ENCODE results near the gene SH2D4B.

Gene SH2D4B

GRCh38 chr10:80513106-80513505 is 24.6 kb upstream of the SH2D4B start:
- no peaks in the 10 kb centered on the region for H3K9me3 Mint-ChIP-seq
- H3K27me3 Mint-ChIP-seq: no peaks in the 10 kb centered on the region
- H3K36me3 Mint-ChIP-seq (ENCODE audit: low read depth): peaks cover 100% of the 10 kb centered on the region
- no peak overlapping the region for H3K27ac Mint-ChIP-seq
- intact Hi-C loops (cut with micrococcal nuclease): no loop called here
- peaks cover 51% of the 10 kb centered on the region for H3K4me1 Mint-ChIP-seq (ENCODE audit: low read depth)
- H3K4me3 Mint-ChIP-seq: no peak overlapping the region

GRCh38 chr10:80515511-80515910 is 22.2 kb upstream of the SH2D4B start:
- H3K4me1 Mint-ChIP-seq (ENCODE audit: low read depth): peaks cover 45% of the 10 kb centered on the region
- no peak overlapping the region for H3K27ac Mint-ChIP-seq
- peaks cover 100% of the 10 kb centered on the region for H3K36me3 Mint-ChIP-seq (ENCODE audit: low read depth)

GRCh38 chr10:80515941-80516340 is 21.8 kb upstream of the SH2D4B start:
- H3K9me3 Mint-ChIP-seq: no peaks in the 10 kb centered on the region
- H3K27me3 Mint-ChIP-seq: no peaks in the 10 kb centered on the region
- H3K4me3 Mint-ChIP-seq: no peak overlapping the region
- no peak overlapping the region for H3K27ac Mint-ChIP-seq
- intact Hi-C loops (cut with micrococcal nuclease): no loop called here
- peaks cover 49% of the 10 kb centered on the region for H3K4me1 Mint-ChIP-seq (ENCODE audit: low read depth)
- H3K36me3 Mint-ChIP-seq (ENCODE audit: low read depth): peaks cover 100% of the 10 kb centered on the region

More at GRCh38 chr10:80515511-80515910, 22.2 kb upstream of the SH2D4B start:
- Mint-ChIP-seq H3K27me3 (no peaks in the 10 kb centered on the region), H3K9me3 (no peaks in the 10 kb centered on the region), H3K4me3 (no peak overlapping the region)
- intact Hi-C loops (cut with micrococcal nuclease): no loop called here

- H3K9me3 Mint-ChIP-seq: no peaks in the 10 kb centered on the region
- H3K36me3 Mint-ChIP-seq (ENCODE audit: low read depth): peaks cover 99% of the 10 kb centered on the region
- H3K4me1 Mint-ChIP-seq (ENCODE audit: low read depth): peaks cover 50% of the 10 kb centered on the region
- peak overlapping the region; percentile 23 for H3K27ac Mint-ChIP-seq
- no peak overlapping the region for H3K4me3 Mint-ChIP-seq
- H3K27me3 Mint-ChIP-seq: no peaks in the 10 kb centered on the region
- intact Hi-C loops (cut with micrococcal nuclease): no loop called here
Measured at GRCh38 chr10:80516506-80517075, 21.1 kb upstream of the SH2D4B start.

GRCh38 chr10:80517416-80518142 is 20.1 kb upstream of the SH2D4B start:
- Mint-ChIP-seq H3K27ac (peak overlapping the region; percentile 7), H3K4me3 (no peak overlapping the region), H3K4me1 (ENCODE audit: low read depth) (peaks cover 50% of the 10 kb centered on the region), H3K9me3 (no peaks in the 10 kb centered on the region), H3K36me3 (ENCODE audit: low read depth) (peaks cover 94% of the 10 kb centered on the region), H3K27me3 (no peaks in the 10 kb centered on the region)
- intact Hi-C loops (cut with micrococcal nuclease): no loop called here

- Mint-ChIP-seq H3K4me1 (ENCODE audit: low read depth) (peaks cover 50% of the 10 kb centered on the region), H3K9me3 (no peaks in the 10 kb centered on the region), H3K27me3 (no peaks in the 10 kb centered on the region), H3K36me3 (ENCODE audit: low read depth) (peaks cover 87% of the 10 kb centered on the region), H3K4me3 (no peak overlapping the region), H3K27ac (peak overlapping the region; percentile 7)
- intact Hi-C loops (cut with micrococcal nuclease): no loop called here
Measured at GRCh38 chr10:80518143-80518806, 19.4 kb upstream of the SH2D4B start.

- intact Hi-C loops (cut with micrococcal nuclease): no loop called here
- peaks cover 81% of the 10 kb centered on the region for H3K36me3 Mint-ChIP-seq (ENCODE audit: low read depth)
- peaks cover 53% of the 10 kb centered on the region for H3K4me1 Mint-ChIP-seq (ENCODE audit: low read depth)
- no peaks in the 10 kb centered on the region for H3K27me3 Mint-ChIP-seq
- peak overlapping the region; percentile 7 for H3K27ac Mint-ChIP-seq
- H3K9me3 Mint-ChIP-seq: no peaks in the 10 kb centered on the region
- no peak overlapping the region for H3K4me3 Mint-ChIP-seq
Measured at GRCh38 chr10:80518807-80519360, 18.8 kb upstream of the SH2D4B start.

GRCh38 chr10:80519936-80520650 is 17.6 kb upstream of the SH2D4B start:
- Mint-ChIP-seq H3K9me3 (no peaks in the 10 kb centered on the region), H3K36me3 (ENCODE audit: low read depth) (peaks cover 69% of the 10 kb centered on the region), H3K27ac (peak overlapping the region; percentile 21), H3K4me3 (no peak overlapping the region), H3K27me3 (no peaks in the 10 kb centered on the region), H3K4me1 (ENCODE audit: low read depth) (peaks cover 56% of the 10 kb centered on the region)
- intact Hi-C loops (cut with micrococcal nuclease): no loop called here

GRCh38 chr10:80520661-80521470 is 16.8 kb upstream of the SH2D4B start:
- intact Hi-C loops (cut with micrococcal nuclease): no loop called here
- H3K9me3 Mint-ChIP-seq: no peaks in the 10 kb centered on the region
- no peak overlapping the region for H3K4me3 Mint-ChIP-seq
- H3K27ac Mint-ChIP-seq: peak overlapping the region; percentile 21
- no peaks in the 10 kb centered on the region for H3K27me3 Mint-ChIP-seq
- H3K4me1 Mint-ChIP-seq (ENCODE audit: low read depth): peaks cover 62% of the 10 kb centered on the region
- peaks cover 61% of the 10 kb centered on the region for H3K36me3 Mint-ChIP-seq (ENCODE audit: low read depth)

GRCh38 chr10:80522756-80523363 is 14.8 kb upstream of the SH2D4B start:
- Mint-ChIP-seq H3K36me3 (ENCODE audit: low read depth) (peaks cover 41% of the 10 kb centered on the region), H3K9me3 (no peaks in the 10 kb centered on the region), H3K27ac (peak overlapping the region; percentile 71), H3K4me1 (ENCODE audit: low read depth) (peaks cover 59% of the 10 kb centered on the region), H3K4me3 (no peak overlapping the region), H3K27me3 (no peaks in the 10 kb centered on the region)
- intact Hi-C loops (cut with micrococcal nuclease): no loop called here

GRCh38 chr10:80523773-80524172 is 13.9 kb upstream of the SH2D4B start:
- H3K36me3 Mint-ChIP-seq (ENCODE audit: low read depth): peaks cover 32% of the 10 kb centered on the region
- intact Hi-C loops (cut with micrococcal nuclease): no loop called here
- no peaks in the 10 kb centered on the region for H3K9me3 Mint-ChIP-seq
- H3K4me3 Mint-ChIP-seq: no peak overlapping the region
- peak overlapping the region; percentile 71 for H3K27ac Mint-ChIP-seq
- H3K4me1 Mint-ChIP-seq (ENCODE audit: low read depth): peaks cover 59% of the 10 kb centered on the region
- H3K27me3 Mint-ChIP-seq: no peaks in the 10 kb centered on the region

GRCh38 chr10:80524190-80524909 is 13.4 kb upstream of the SH2D4B start:
- no peaks in the 10 kb centered on the region for H3K9me3 Mint-ChIP-seq
- H3K27me3 Mint-ChIP-seq: no peaks in the 10 kb centered on the region
- peaks cover 62% of the 10 kb centered on the region for H3K4me1 Mint-ChIP-seq (ENCODE audit: low read depth)
- H3K27ac Mint-ChIP-seq: peak overlapping the region; percentile 71
- peaks cover 26% of the 10 kb centered on the region for H3K36me3 Mint-ChIP-seq (ENCODE audit: low read depth)
- H3K4me3 Mint-ChIP-seq: no peak overlapping the region
- intact Hi-C loops (cut with micrococcal nuclease): no loop called here
